Activated CD4-positive, alpha-beta T cell treated with anti-CD3 and anti-CD28 coated beads for 24 hours (primary cell): Measurements from ENCODE around the gene MBD4.
A peak's percentile ranks its signal among the peaks of the same experiment; 100 is the strongest.
"Not testable (repeated sequence)": the region's sequence is repeated elsewhere in the genome, so short reads cannot be mapped to it uniquely, and the experiment has no call there.

ENCODE experiments used
- DNase-seq, 2 donors: peaks; one replicate each; pipeline ENCODE4 v3.0.0-alpha.2; 2020; ENCODE audit warnings: low read depth in 2 of 2

Gene MBD4

GRCh38 chr3:129429602-129430001 lies 10.1 kb downstream of the MBD4 start:
- no peak for DNase-seq

GRCh38 chr3:129429080-129429451 lies 10.7 kb downstream of the MBD4 start:
- no peak for DNase-seq

GRCh38 chr3:129428376-129429079 lies 11.2 kb downstream of the MBD4 start, which contains the start of gene EFCAB12:
EFCAB12 (minus strand) TSS chr3:129428636; CDS start chr3:129428488, 148 bp downstream.
- DNase-seq: peak; percentile 84

- no peak for DNase-seq
Measured at GRCh38 chr3:129428007-129428375, 11.8 kb downstream of the MBD4 start.

GRCh38 chr3:129425619-129426018 lies 14.1 kb downstream of the MBD4 start:
- DNase-seq: no peak

- no peak for DNase-seq
Measured at GRCh38 chr3:129425213-129425612, 14.5 kb downstream of the MBD4 start.

GRCh38 chr3:129424185-129424841 lies 15.4 kb downstream of the MBD4 start:
- no peak for DNase-seq

GRCh38 chr3:129422897-129423296 lies 16.9 kb downstream of the MBD4 start:
- DNase-seq: no peak

GRCh38 chr3:129421988-129422745 lies 17.6 kb downstream of the MBD4 start:
- no peak for DNase-seq

GRCh38 chr3:129421236-129421883 lies 18.4 kb downstream of the MBD4 start:
- no peak for DNase-seq

GRCh38 chr3:129419476-129419875 lies 20.3 kb downstream of the MBD4 start:
- DNase-seq: no peak

- no peak for DNase-seq
Measured at GRCh38 chr3:129418041-129418973, 21.4 kb downstream of the MBD4 start.

GRCh38 chr3:129417326-129417725 lies 22.4 kb downstream of the MBD4 start:
- no peak for DNase-seq

- DNase-seq: no peak
Measured at GRCh38 chr3:129416415-129416814, 23.3 kb downstream of the MBD4 start.

GRCh38 chr3:129415830-129416229 lies 23.9 kb downstream of the MBD4 start:
- DNase-seq: no peak

GRCh38 chr3:129415378-129415777 lies 24.4 kb downstream of the MBD4 start:
- no peak for DNase-seq

GRCh38 chr3:129413687-129414506 lies 25.9 kb downstream of the MBD4 start:
- no peak for DNase-seq

GRCh38 chr3:129413238-129413637 lies 26.5 kb downstream of the MBD4 start:
- not testable (repeated sequence) for DNase-seq

- DNase-seq: no peak
Measured at GRCh38 chr3:129412542-129413198, 27.1 kb downstream of the MBD4 start.

- no peak for DNase-seq
Measured at GRCh38 chr3:129410971-129411370, 28.8 kb downstream of the MBD4 start.
